Muscle layer of colon (tissue), 2 donors: ENCODE results near the gene CAPN11.

Experiments
- H3K27ac ChIP-seq: one replicate; pipeline ENCODE4 v1.7.0; 2013; ENCODE audit warnings: low read depth, mild to moderate bottlenecking, low read length, moderate library complexity
- H3K27me3 ChIP-seq, 2 donors: one replicate each; pipeline ENCODE4 v1.7.0; 2013; ENCODE audit warnings: low read length in 2 of 2, mild to moderate bottlenecking in 2 of 2; ENCODE audit not compliant: insufficient read depth in 2 of 2, control insufficient read depth in 1 of 2
- H3K36me3 ChIP-seq: one replicate; pipeline ENCODE4 v1.7.0; 2013; ENCODE audit warnings: mild to moderate bottlenecking, low read length; ENCODE audit not compliant: insufficient read depth
- H3K4me1 ChIP-seq: one replicate; pipeline ENCODE4 v1.7.0; 2013; ENCODE audit warnings: mild to moderate bottlenecking, low read length; ENCODE audit not compliant: insufficient read depth
- H3K4me3 ChIP-seq, 2 donors: one replicate each; pipeline ENCODE4 v1.7.0; 2013; ENCODE audit warnings: low read length in 2 of 2, low read depth in 1 of 2, mild to moderate bottlenecking in 1 of 2, moderate library complexity in 1 of 2
- H3K9ac ChIP-seq: one replicate; pipeline ENCODE4 v1.7.0; 2013; ENCODE audit warnings: low read length
- H3K9me3 ChIP-seq: one replicate; pipeline ENCODE4 v1.7.0; 2013; ENCODE audit warnings: mild to moderate bottlenecking, low read length
- donor health status: abdominal sarcoma.
- donor health status: Adenocarcinoma of cecum.

Gene CAPN11

GRCh38 chr6:44162876-44163625 lies 4.4 kb downstream of the CAPN11 start:
- no peaks in the 10 kb centered on the region for H3K27me3 ChIP-seq
- no peaks in the 10 kb centered on the region for H3K9me3 ChIP-seq
- no peak overlapping the region for H3K27ac ChIP-seq
- H3K4me1 ChIP-seq = no peaks in the 10 kb centered on the region
- no peak overlapping the region for H3K9ac ChIP-seq
- H3K4me3 ChIP-seq = no peak overlapping the region
- no peaks in the 10 kb centered on the region for H3K36me3 ChIP-seq

- Histone ChIP-seq H3K27me3 (no peaks in the 10 kb centered on the region), H3K4me1 (no peaks in the 10 kb centered on the region), H3K4me3 (no peak overlapping the region), H3K27ac (no peak overlapping the region), H3K9ac (no peak overlapping the region), H3K36me3 (no peaks in the 10 kb centered on the region), H3K9me3 (no peaks in the 10 kb centered on the region)
Observed at GRCh38 chr6:44166116-44166515, 7.5 kb downstream of the CAPN11 start.

- Histone ChIP-seq H3K27me3 (no peaks in the 10 kb centered on the region), H3K4me3 (no peak overlapping the region), H3K9ac (no peak overlapping the region), H3K36me3 (no peaks in the 10 kb centered on the region), H3K27ac (no peak overlapping the region), H3K9me3 (no peaks in the 10 kb centered on the region), H3K4me1 (no peaks in the 10 kb centered on the region)
Observed at GRCh38 chr6:44166591-44167184, 8.1 kb downstream of the CAPN11 start.

GRCh38 chr6:44167567-44167966 lies 8.9 kb downstream of the CAPN11 start:
- H3K36me3 ChIP-seq = no peaks in the 10 kb centered on the region
- no peaks in the 10 kb centered on the region for H3K27me3 ChIP-seq
- H3K9me3 ChIP-seq = no peaks in the 10 kb centered on the region
- H3K4me1 ChIP-seq = peaks cover 2% of the 10 kb centered on the region
- no peak overlapping the region for H3K4me3 ChIP-seq
- no peak overlapping the region for H3K9ac ChIP-seq
- no peak overlapping the region for H3K27ac ChIP-seq

GRCh38 chr6:44169154-44169553 lies 10.5 kb downstream of the CAPN11 start:
- no peaks in the 10 kb centered on the region for H3K27me3 ChIP-seq
- no peaks in the 10 kb centered on the region for H3K9me3 ChIP-seq
- peaks cover 8% of the 10 kb centered on the region for H3K4me1 ChIP-seq
- no peak overlapping the region for H3K27ac ChIP-seq
- no peak overlapping the region for H3K4me3 ChIP-seq
- no peaks in the 10 kb centered on the region for H3K36me3 ChIP-seq
- no peak overlapping the region for H3K9ac ChIP-seq

- H3K27me3 ChIP-seq = no peaks in the 10 kb centered on the region
- H3K4me1 ChIP-seq = peaks cover 8% of the 10 kb centered on the region
- H3K4me3 ChIP-seq = no peak overlapping the region
- no peaks in the 10 kb centered on the region for H3K36me3 ChIP-seq
- H3K9me3 ChIP-seq = no peaks in the 10 kb centered on the region
- H3K27ac ChIP-seq = no peak overlapping the region
- no peak overlapping the region for H3K9ac ChIP-seq
Observed at GRCh38 chr6:44169886-44170570, 11.4 kb downstream of the CAPN11 start.

GRCh38 chr6:44171899-44172546 lies 13.4 kb downstream of the CAPN11 start:
- H3K9me3 ChIP-seq = no peaks in the 10 kb centered on the region
- H3K4me3 ChIP-seq = no peak overlapping the region
- H3K27ac ChIP-seq = no peak overlapping the region
- H3K27me3 ChIP-seq = no peaks in the 10 kb centered on the region
- peaks cover 8% of the 10 kb centered on the region for H3K4me1 ChIP-seq
- no peaks in the 10 kb centered on the region for H3K36me3 ChIP-seq
- no peak overlapping the region for H3K9ac ChIP-seq

- H3K4me3 ChIP-seq = no peak overlapping the region
- H3K27me3 ChIP-seq = no peaks in the 10 kb centered on the region
- H3K9me3 ChIP-seq = no peaks in the 10 kb centered on the region
- no peak overlapping the region for H3K9ac ChIP-seq
- no peaks in the 10 kb centered on the region for H3K36me3 ChIP-seq
- H3K4me1 ChIP-seq = peaks cover 8% of the 10 kb centered on the region
- H3K27ac ChIP-seq = no peak overlapping the region
Observed at GRCh38 chr6:44172731-44173500, 14.3 kb downstream of the CAPN11 start.

GRCh38 chr6:44176130-44176761 lies 17.6 kb downstream of the CAPN11 start:
- Histone ChIP-seq H3K4me1 (peaks cover 8% of the 10 kb centered on the region), H3K27me3 (no peaks in the 10 kb centered on the region), H3K27ac (no peak overlapping the region), H3K36me3 (no peaks in the 10 kb centered on the region), H3K4me3 (no peak overlapping the region), H3K9ac (no peak overlapping the region), H3K9me3 (no peaks in the 10 kb centered on the region)

GRCh38 chr6:44176762-44177509 lies 18.3 kb downstream of the CAPN11 start:
- Histone ChIP-seq H3K4me1 (peaks cover 8% of the 10 kb centered on the region), H3K4me3 (no peak overlapping the region), H3K27me3 (no peaks in the 10 kb centered on the region), H3K36me3 (no peaks in the 10 kb centered on the region), H3K27ac (no peak overlapping the region), H3K9ac (no peak overlapping the region), H3K9me3 (no peaks in the 10 kb centered on the region)
